Nephron progenitor cell (in vitro differentiated cells): ENCODE measurements around the gene DNAAF3.

Experiments used
- DNase-seq: peaks from one replicate; pipeline ENCODE4 v3.0.0; 2021
- H3K27ac Mint-ChIP-seq: 2 replicates; pipeline ENCODE4 v1.8.0; 2021; ENCODE audit warnings: mild to moderate bottlenecking, moderate library complexity, mixed read lengths
- H3K27me3 Mint-ChIP-seq: 2 replicates; pipeline ENCODE4 v1.8.0; 2021; ENCODE audit warnings: mild to moderate bottlenecking, low read depth, mixed read lengths; ENCODE audit not compliant: poor library complexity
- H3K36me3 Mint-ChIP-seq: 2 replicates; pipeline ENCODE4 v1.8.0; 2021; ENCODE audit warnings: low read depth, mixed read lengths
- H3K4me1 Mint-ChIP-seq: 2 replicates; pipeline ENCODE4 v1.8.0; 2021; ENCODE audit warnings: mixed read lengths
- H3K4me3 Mint-ChIP-seq: 2 replicates; pipeline ENCODE4 v1.8.0; 2021; ENCODE audit warnings: mild to moderate bottlenecking, moderate library complexity, mixed read lengths
- H3K9me3 Mint-ChIP-seq: 2 replicates; pipeline ENCODE4 v1.8.0; 2021; ENCODE audit warnings: mild to moderate bottlenecking, moderate library complexity, mixed read lengths
- TF ChIP-seq, protein P1 (sequence below): fragments of 200-600 bp; sonication (generic); IDR thresholded peaks from 2 replicates; pipeline ENCODE4 v1.5.0; 2021; ENCODE audit warnings: antibody characterized with exemption

The DNAAF3 gene

GRCh38 chr19:55141696-55142095 lies 24.7 kb downstream of the DNAAF3 start:
- peaks cover 16% of the 10 kb centered on the region for H3K4me1 Mint-ChIP-seq
- H3K9me3 Mint-ChIP-seq = no peaks in the 10 kb centered on the region
- no peak for DNase-seq
- H3K4me3 Mint-ChIP-seq = no peak overlapping the region
- TF ChIP-seq, protein P1, sequence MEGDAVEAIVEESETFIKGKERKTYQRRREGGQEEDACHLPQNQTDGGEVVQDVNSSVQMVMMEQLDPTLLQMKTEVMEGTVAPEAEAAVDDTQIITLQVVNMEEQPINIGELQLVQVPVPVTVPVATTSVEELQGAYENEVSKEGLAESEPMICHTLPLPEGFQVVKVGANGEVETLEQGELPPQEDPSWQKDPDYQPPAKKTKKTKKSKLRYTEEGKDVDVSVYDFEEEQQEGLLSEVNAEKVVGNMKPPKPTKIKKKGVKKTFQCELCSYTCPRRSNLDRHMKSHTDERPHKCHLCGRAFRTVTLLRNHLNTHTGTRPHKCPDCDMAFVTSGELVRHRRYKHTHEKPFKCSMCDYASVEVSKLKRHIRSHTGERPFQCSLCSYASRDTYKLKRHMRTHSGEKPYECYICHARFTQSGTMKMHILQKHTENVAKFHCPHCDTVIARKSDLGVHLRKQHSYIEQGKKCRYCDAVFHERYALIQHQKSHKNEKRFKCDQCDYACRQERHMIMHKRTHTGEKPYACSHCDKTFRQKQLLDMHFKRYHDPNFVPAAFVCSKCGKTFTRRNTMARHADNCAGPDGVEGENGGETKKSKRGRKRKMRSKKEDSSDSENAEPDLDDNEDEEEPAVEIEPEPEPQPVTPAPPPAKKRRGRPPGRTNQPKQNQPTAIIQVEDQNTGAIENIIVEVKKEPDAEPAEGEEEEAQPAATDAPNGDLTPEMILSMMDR = no peak
- no peaks in the 10 kb centered on the region for H3K36me3 Mint-ChIP-seq
- H3K27ac Mint-ChIP-seq = no peak overlapping the region
- H3K27me3 Mint-ChIP-seq = peaks cover 47% of the 10 kb centered on the region

DNA sequence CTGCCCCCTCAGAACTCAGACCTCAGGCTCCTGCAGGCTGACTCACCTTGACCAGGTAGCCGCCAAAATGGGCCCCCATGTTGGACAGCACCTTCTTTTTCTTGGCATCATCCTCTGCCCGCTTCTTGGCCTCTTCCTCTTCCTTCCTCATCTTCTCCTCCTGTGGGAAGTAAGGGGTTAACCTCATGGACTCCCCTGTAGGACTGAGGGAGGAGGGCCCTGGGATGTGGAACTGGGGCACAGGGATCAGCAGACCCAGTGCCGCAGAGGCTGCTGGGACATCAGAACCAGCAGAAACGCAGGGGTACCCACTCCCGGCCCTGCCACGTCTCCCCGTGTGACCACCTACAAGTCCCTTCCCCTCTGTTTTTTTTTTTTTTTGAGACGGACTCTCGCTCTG lies 28.5 kb downstream of the DNAAF3 start:
- no peak overlapping the region for H3K27ac Mint-ChIP-seq
- no peak for DNase-seq
- no peaks in the 10 kb centered on the region for H3K36me3 Mint-ChIP-seq
- peaks cover 25% of the 10 kb centered on the region for H3K4me1 Mint-ChIP-seq
- no peaks in the 10 kb centered on the region for H3K9me3 Mint-ChIP-seq
- H3K4me3 Mint-ChIP-seq = no peak overlapping the region
- TF ChIP-seq, protein P1 = no peak
- H3K27me3 Mint-ChIP-seq = peaks cover 17% of the 10 kb centered on the region

DNA sequence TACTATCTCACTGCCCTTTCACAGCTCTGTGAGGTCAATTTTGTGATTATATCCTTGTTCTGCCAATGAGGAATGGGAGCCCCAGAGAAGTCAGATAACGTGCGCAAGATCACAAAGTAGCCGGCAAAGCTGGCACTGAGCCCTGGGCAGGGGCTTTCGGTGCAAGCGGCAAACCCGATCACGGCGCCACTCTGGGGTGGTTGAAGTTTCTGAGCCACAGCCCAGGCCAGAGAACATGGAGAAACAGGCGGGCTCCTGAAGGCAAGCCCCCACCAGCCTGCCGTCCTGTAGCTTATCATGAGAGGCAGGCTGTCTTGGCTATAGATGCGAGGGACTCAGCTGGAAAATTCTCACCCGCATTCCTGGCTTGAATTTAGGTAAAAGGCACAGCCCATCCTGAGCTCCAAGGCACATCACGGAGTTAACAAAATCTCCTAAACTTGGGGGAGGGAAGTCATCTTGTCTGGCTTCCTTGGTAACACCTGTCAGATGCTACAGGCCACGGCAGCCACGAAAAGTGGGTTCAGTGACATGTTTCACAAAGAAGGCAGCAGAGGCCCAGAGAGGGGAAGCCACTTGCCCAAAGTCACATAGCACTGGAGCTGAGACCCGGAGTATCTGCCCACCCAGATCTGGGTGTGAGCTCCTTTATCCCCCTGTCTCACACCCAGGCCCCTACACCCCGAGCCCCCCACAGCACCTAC lies 29.9 kb downstream of the DNAAF3 start:
- Mint-ChIP-seq H3K36me3 (no peaks in the 10 kb centered on the region), H3K4me1 (peaks cover 31% of the 10 kb centered on the region), H3K27me3 (peaks cover 16% of the 10 kb centered on the region), H3K9me3 (no peaks in the 10 kb centered on the region), H3K27ac (no peak overlapping the region), H3K4me3 (no peak overlapping the region)
- TF ChIP-seq, protein P1 = no peak
- no peak for DNase-seq

- no peaks in the 10 kb centered on the region for H3K9me3 Mint-ChIP-seq
- H3K27me3 Mint-ChIP-seq = peaks cover 11% of the 10 kb centered on the region
- peak overlapping the region; percentile 78 for H3K27ac Mint-ChIP-seq
- DNase-seq = no peak
- no peaks in the 10 kb centered on the region for H3K36me3 Mint-ChIP-seq
- no peak overlapping the region for H3K4me3 Mint-ChIP-seq
- TF ChIP-seq, protein P1 = no peak
- H3K4me1 Mint-ChIP-seq = peaks cover 38% of the 10 kb centered on the region
These were observed 31.7 kb downstream of the DNAAF3 start for GRCh38 chr19:55134736-55135135.

GRCh38 chr19:55133639-55134444 lies 32.6 kb downstream of the DNAAF3 start:
- Mint-ChIP-seq H3K27me3 (peaks cover 12% of the 10 kb centered on the region), H3K4me3 (no peak overlapping the region), H3K27ac (peak overlapping the region; percentile 82), H3K36me3 (no peaks in the 10 kb centered on the region), H3K4me1 (peaks cover 38% of the 10 kb centered on the region), H3K9me3 (no peaks in the 10 kb centered on the region)
- TF ChIP-seq, protein P1 = no peak
- DNase-seq = no peak
